HepG2 (cell line): ENCODE data around the gene CMTM4. TPM values are rescaled to one million over a fixed set of nuclear protein-coding genes. Genes with fewer than 3 reads are reported as not detected.

Source experiments
- ADNP ChIP-seq: sonication (generic); formaldehyde crosslinking; IDR thresholded peaks from 2 replicates; pipeline ENCODE4 v1.4.0; 2020; ENCODE audit warnings: missing genetic modification reagents
- CTCF ChIP-seq: sonication (generic); formaldehyde crosslinking; IDR thresholded peaks from 2 replicates; pipeline ENCODE4 v1.5.0; 2020; ENCODE audit warnings: mild to moderate bottlenecking, missing genetic modification reagents, moderate library complexity
- GLMP ChIP-seq: sonication (generic); formaldehyde crosslinking; IDR thresholded peaks from 2 replicates; pipeline ENCODE4 v1.9.0; 2021; ENCODE audit warnings: missing genetic modification reagents, mild to moderate bottlenecking, borderline replicate concordance
- JDP2 ChIP-seq: sonication (generic); formaldehyde crosslinking; IDR thresholded peaks from 2 replicates; pipeline ENCODE4 v1.8.1; 2022; ENCODE audit warnings: missing genetic modification reagents, borderline replicate concordance
- KLF9 ChIP-seq: IDR thresholded peaks from 2 replicates; pipeline ENCODE4 v1.6.1; 2016; ENCODE audit warnings: low read depth
- NFYB ChIP-seq: sonication (generic); formaldehyde crosslinking; IDR thresholded peaks from 2 replicates; pipeline ENCODE4 v1.4.0; 2020; ENCODE audit warnings: missing genetic modification reagents
- NR2F6 ChIP-seq, 2 experiments: IDR thresholded peaks; 2 replicates each; pipeline ENCODE4 v1.6.1; 2016; ENCODE audit warnings: antibody characterized with exemption in 1 of 2, mild to moderate bottlenecking in 1 of 2
- SRSF4 ChIP-seq: fragments of 200-400 bp; formaldehyde crosslinking; IDR thresholded peaks from one replicate; pipeline ENCODE4 v1.6.1; 2018; ENCODE audit warnings: mild to moderate bottlenecking, low read depth, low read length, moderate library complexity; ENCODE audit not compliant: poor library complexity, severe bottlenecking
- TOPORS ChIP-seq: sonication (generic); formaldehyde crosslinking; IDR thresholded peaks from 2 replicates; pipeline ENCODE4 v1.8.0; 2023; ENCODE audit warnings: mild to moderate bottlenecking, missing genetic modification reagents
- ZBTB46 ChIP-seq: sonication (generic); formaldehyde crosslinking; IDR thresholded peaks from 2 replicates; pipeline ENCODE4 v1.4.0; 2020; ENCODE audit warnings: mild to moderate bottlenecking, missing genetic modification reagents, borderline replicate concordance
- ZEB1 ChIP-seq: IDR thresholded peaks from 2 replicates; pipeline ENCODE4 v1.6.1; 2012; ENCODE audit warnings: mild to moderate bottlenecking, low read depth, inconsistent platforms; ENCODE audit not compliant: insufficient replicate concordance
- ZFP36 ChIP-seq: fragments of 150-350 bp; IDR thresholded peaks from 2 replicates; pipeline ENCODE4 v1.6.1; 2018; ENCODE audit warnings: borderline replicate concordance, low read length, low read depth; ENCODE audit not compliant: partially characterized antibody
- ZFP82 ChIP-seq: sonication (generic); formaldehyde crosslinking; IDR thresholded peaks from 2 replicates; pipeline ENCODE4 v1.5.1; 2020; ENCODE audit warnings: mild to moderate bottlenecking, missing genetic modification reagents, borderline replicate concordance
- ZNF18 ChIP-seq: sonication (generic); formaldehyde crosslinking; IDR thresholded peaks from 2 replicates; pipeline ENCODE4 v1.8.0; 2022; ENCODE audit warnings: mild to moderate bottlenecking, missing genetic modification reagents; ENCODE audit not compliant: insufficient replicate concordance
- ZNF317 ChIP-seq: sonication (generic); formaldehyde crosslinking; IDR thresholded peaks from 2 replicates; pipeline ENCODE4 v1.5.0; 2020; ENCODE audit warnings: mild to moderate bottlenecking, missing genetic modification reagents
- ZNF484 ChIP-seq: sonication (generic); formaldehyde crosslinking; IDR thresholded peaks from 2 replicates; pipeline ENCODE4 v1.5.1; 2020; ENCODE audit warnings: mild to moderate bottlenecking, low read depth, missing genetic modification reagents, borderline replicate concordance
- ZNF7 ChIP-seq: IDR thresholded peaks from 2 replicates; pipeline ENCODE4 v1.6.1; 2016; ENCODE audit warnings: missing biosample characterization, missing genetic modification reagents
- ZNF746 ChIP-seq: sonication (generic); formaldehyde crosslinking; IDR thresholded peaks from 2 replicates; pipeline ENCODE4 v1.8.0; 2022; ENCODE audit warnings: mild to moderate bottlenecking, missing genetic modification reagents
- polyA plus RNA-seq, 8 experiments: library from polyadenylated mRNA; depleted of rRNA in 3 of 8; stranded (reverse) in 7 of 8; unstranded in 1 of 8; fragments of >200 nt; fragmentation: Illumina TruSeq in 4 of 8; extraction: Trizol in 4 of 8; gene quantifications; 2 replicates each; pipeline versions ENCODE4 v1.2.1 to v1.2.3, GENCODE V29; 2011 to 2016; ENCODE audit warnings: low read depth in 4 of 8, missing spikeins in 1 of 8, mixed read lengths in 1 of 8; ENCODE audit not compliant: insufficient read depth in 1 of 8
- total RNA-seq, 5 experiments: library from RNA; depleted of rRNA; stranded (reverse); fragments of >200 nt; fragmentation: Illumina TruSeq; extraction: Trizol; gene quantifications; 2 replicates each; pipeline ENCODE4 v1.2.3, GENCODE V29; 2016; ENCODE audit warnings: low read depth in 1 of 5

Gene CMTM4
- total and polyA plus RNA-seq, 2 of the 13 experiments (the other 11 are each of a cell fraction or from before 2014, with no cell fraction given), result 32.0 to 36.3 TPM

GRCh38 chr16:66717112-66717675 is 20.7 kb upstream of the CMTM4 start (continued):
- TF ChIP-seq NR2F6 (IDR thresholded peaks at IDR 0.05) (no peak), NR2F6 (CRISPR knock-in tag; IDR thresholded peaks at IDR 0.05) (no peak), ZNF484 (CRISPR knock-in tag) (no peak), CTCF (CRISPR knock-in tag) (peak; percentile 86), ZEB1 (no peak), ZBTB46 (CRISPR knock-in tag) (no peak), ADNP (CRISPR knock-in tag) (no peak), NFYB (no peak), KLF9 (CRISPR knock-in tag) (no peak), ZNF7 (CRISPR knock-in tag) (no peak), ZFP36 (no peak), ZNF746 (CRISPR knock-in tag) (no peak), ZFP82 (no peak), SRSF4 (no peak), TOPORS (CRISPR knock-in tag) (no peak), ZNF18 (CRISPR knock-in tag) (no peak), GLMP (no peak), ZNF317 (CRISPR knock-in tag) (peak; percentile 90), JDP2 (CRISPR knock-in tag) (no peak)
